ENCODE results near the gene GATB.

DNA sequence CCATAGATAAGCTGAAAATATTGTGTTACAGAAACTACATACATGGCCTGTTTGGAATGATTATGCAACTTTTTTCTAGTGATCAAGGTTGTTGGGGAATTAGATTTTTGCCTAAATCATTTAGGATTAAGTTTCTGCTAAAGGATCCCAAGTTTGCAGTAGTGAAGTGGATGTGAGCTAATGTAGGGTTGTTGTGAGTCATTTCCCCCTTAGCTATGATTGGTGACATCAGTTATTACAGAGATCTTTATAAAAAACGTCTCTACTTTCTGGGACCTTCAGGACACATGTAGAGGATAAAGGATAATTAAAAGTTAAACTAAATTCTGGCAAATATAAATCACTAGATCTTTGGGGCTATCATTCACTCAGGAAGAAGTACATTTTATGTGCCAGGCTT is 133.3 kb downstream of the GATB start:
- TF ChIP-seq, protein P1, sequence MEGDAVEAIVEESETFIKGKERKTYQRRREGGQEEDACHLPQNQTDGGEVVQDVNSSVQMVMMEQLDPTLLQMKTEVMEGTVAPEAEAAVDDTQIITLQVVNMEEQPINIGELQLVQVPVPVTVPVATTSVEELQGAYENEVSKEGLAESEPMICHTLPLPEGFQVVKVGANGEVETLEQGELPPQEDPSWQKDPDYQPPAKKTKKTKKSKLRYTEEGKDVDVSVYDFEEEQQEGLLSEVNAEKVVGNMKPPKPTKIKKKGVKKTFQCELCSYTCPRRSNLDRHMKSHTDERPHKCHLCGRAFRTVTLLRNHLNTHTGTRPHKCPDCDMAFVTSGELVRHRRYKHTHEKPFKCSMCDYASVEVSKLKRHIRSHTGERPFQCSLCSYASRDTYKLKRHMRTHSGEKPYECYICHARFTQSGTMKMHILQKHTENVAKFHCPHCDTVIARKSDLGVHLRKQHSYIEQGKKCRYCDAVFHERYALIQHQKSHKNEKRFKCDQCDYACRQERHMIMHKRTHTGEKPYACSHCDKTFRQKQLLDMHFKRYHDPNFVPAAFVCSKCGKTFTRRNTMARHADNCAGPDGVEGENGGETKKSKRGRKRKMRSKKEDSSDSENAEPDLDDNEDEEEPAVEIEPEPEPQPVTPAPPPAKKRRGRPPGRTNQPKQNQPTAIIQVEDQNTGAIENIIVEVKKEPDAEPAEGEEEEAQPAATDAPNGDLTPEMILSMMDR (IDR thresholded peaks at IDR 0.05): no peak
- TF ChIP-seq EP300 (IDR thresholded peaks at IDR 0.05) (no peak), POLR2A (IDR thresholded peaks at IDR 0.05) (no peak)
